Adrenal gland (tissue), 12 donors: ENCODE data around the gene ARHGAP33. TPM values are rescaled to one million over a fixed set of nuclear protein-coding genes. Genes with fewer than 3 reads are reported as not detected.

Experiments used
- DNase-seq, 7 donors: peaks; one replicate each; pipeline ENCODE4 v3.0.0-alpha.2; 2019 to 2020
- H3K27ac ChIP-seq, 5 donors: fragments of 200-600 bp; sonication (generic) in 4 of 5; 1 replicate in 3 of 5; 2 replicates in 2 of 5; pipeline versions ENCODE4 v1.5.1 to v1.8.0; 2016 to 2020; ENCODE audit warnings: mild to moderate bottlenecking in 1 of 5
- H3K27me3 ChIP-seq: fragments of 200-600 bp; 2 replicates; pipeline ENCODE4 v1.8.0; 2021
- H3K36me3 ChIP-seq, 2 donors: fragments of 200-600 bp; replicated peaks in 1 of 2; 1 replicate in 1 of 2; 2 replicates in 1 of 2; pipeline versions ENCODE4 v1.5.1 to v1.8.0; 2018 to 2022
- H3K4me1 ChIP-seq, 2 donors: fragments of 200-600 bp; replicated peaks in 1 of 2; 1 replicate in 1 of 2; 2 replicates in 1 of 2; pipeline versions ENCODE4 v1.5.1 to v1.8.0; 2018 to 2021
- H3K4me3 ChIP-seq, 4 donors: fragments of 200-600 bp; sonication (generic) in 3 of 4; one replicate each; pipeline ENCODE4 v1.5.1; 2016 to 2018
- H3K9me3 ChIP-seq, 3 donors: fragments of 200-600 bp; sonication (generic) in 1 of 3; replicated peaks in 1 of 3; 1 replicate in 2 of 3; 2 replicates in 1 of 3; pipeline versions ENCODE4 v1.5.1 to v1.8.0; 2016 to 2021
- CTCF ChIP-seq, 6 experiments: fragments of 450-650 bp in 4 of 6; fragments of 200-600 bp in 2 of 6; sonication (generic) in 1 of 6; IDR thresholded peaks; 1 replicate in 5 of 6; 2 replicates in 1 of 6; pipeline versions ENCODE4 v1.5.1 to v1.8.0; 2016 to 2021; ENCODE audit warnings: antibody characterized with exemption in 6 of 6, mild to moderate bottlenecking in 2 of 6, moderate library complexity in 1 of 6
- POLR2A ChIP-seq, 2 donors: fragments of 450-650 bp; IDR thresholded peaks; one replicate each; pipeline ENCODE4 v1.6.1; 2017; ENCODE audit warnings: antibody characterized with exemption in 2 of 2, mild to moderate bottlenecking in 2 of 2, moderate library complexity in 1 of 2
- WGBS, 4 donors: extraction: QIAGEN DNeasy Blood & Tissue Kit in 2 of 4; methylation state at CpG; one replicate each; pipeline versions ENCODE4 v1.1.5 to v1.1.7; 2013 to 2017; 5-methylcytosine and 5-hydroxymethylcytosine counted together
- intact Hi-C, 2 donors: fragments of 100-400 bp; cut with DNase I; formaldehyde crosslinking; loops; one replicate each; pipeline versions ENCODE4 v1.14.1 to v1.15.0; 2022 to 2023
- polyA plus RNA-seq, 3 donors: library from polyadenylated mRNA; stranded (reverse); fragments of 200-250 nt in 2 of 3; fragments of 350-450 nt in 1 of 3; fragmentation: Illumina TruSeq in 1 of 3; extraction: RNeasy Lipid Tissue Mini Kit (QIAGEN cat#74804) in 1 of 3; gene quantifications; one replicate each; pipeline ENCODE4 v1.2.3, GENCODE V29; 2013 to 2014
- total RNA-seq, 9 donors: library from RNA; depleted of rRNA in 4 of 9; stranded (reverse); fragments of >200 nt in 4 of 9; fragments of 120-200 nt in 1 of 9; fragmentation: NEBNext Ultra II Directional in 1 of 9; extraction: Animal tissue kit (Norgen Biotek cat#: 25700) in 1 of 9; gene quantifications; one replicate each; pipeline versions ENCODE4 v1.1.0 to v1.2.4, GENCODE V29; 2013 to 2023
- donor health status: healthy with polysubstance abuse.
- donor health status: Bipolar disorder and iron deficiency.
- donor health status: DM: yes; HTN: yes; CAD: no.
- donor health status: DM: no; HTN: no; CAD: no.
- donor health status: DM: no; HTN: no; CAD: no.
- donor health status: DM: yes; HTN: yes; CAD: no.

The ARHGAP33 gene
- total and polyA plus RNA-seq, 12 donors = 0.54 to 90.3 (median 5.5) TPM

- Histone ChIP-seq H3K9me3 (no peaks in the 10 kb centered on the region), H3K27ac (no peak overlapping the region), H3K4me3 (no peak overlapping the region), H3K36me3 (no peaks in the 10 kb centered on the region), H3K27me3 (no peaks in the 10 kb centered on the region), H3K4me1 (no peaks in the 10 kb centered on the region)
- DNase-seq = no peak
- intact Hi-C loops = no loop called here
- TF ChIP-seq POLR2A (IDR thresholded peaks at IDR 0.05) (no peak), CTCF (IDR thresholded peaks at IDR 0.05) (no peak)
- 83 to 90% (median 89%) methylated on average over 8 to 11 of the region's 11 CpGs for WGBS, 4 donors
Observed at GRCh38 chr19:35789195-35789977, 14.0 kb downstream of the ARHGAP33 start.

- DNase-seq = no peak
- TF ChIP-seq POLR2A (IDR thresholded peaks at IDR 0.05) (no peak), CTCF (IDR thresholded peaks at IDR 0.05) (no peak)
- Histone ChIP-seq H3K4me1 (no peaks in the 10 kb centered on the region), H3K27ac (no peak overlapping the region), H3K4me3 (no peak overlapping the region), H3K9me3 (no peaks in the 10 kb centered on the region), H3K27me3 (no peaks in the 10 kb centered on the region), H3K36me3 (no peaks in the 10 kb centered on the region)
- intact Hi-C loops = no loop called here
- WGBS, 4 donors = 78 to 88% (median 83%) methylated on average over 6 to 19 of the region's 19 CpGs
Observed at GRCh38 chr19:35789978-35790944, 14.9 kb downstream of the ARHGAP33 start.

GRCh38 chr19:35790981-35791813 is 15.8 kb downstream of the ARHGAP33 start:
- Histone ChIP-seq H3K27me3 (no peaks in the 10 kb centered on the region), H3K27ac (no peak overlapping the region), H3K4me3 (no peak overlapping the region), H3K4me1 (no peaks in the 10 kb centered on the region), H3K36me3 (no peaks in the 10 kb centered on the region), H3K9me3 (no peaks in the 10 kb centered on the region)
- 70 to 78% (median 74%) methylated on average over 8 to 20 of the region's 20 CpGs for WGBS, 4 donors
- no peak for TF ChIP-seq CTCF (IDR thresholded peaks at IDR 0.05)
- no peak for TF ChIP-seq POLR2A (IDR thresholded peaks at IDR 0.05)
- no peak for DNase-seq
- intact Hi-C loops = no loop called here
